ENCODE measurements around the gene ZC3H11A.
"Not testable (repeated sequence)": the region's sequence is repeated elsewhere in the genome, so short reads cannot be mapped to it uniquely, and the experiment has no call there.

ZC3H11A gene

DNA sequence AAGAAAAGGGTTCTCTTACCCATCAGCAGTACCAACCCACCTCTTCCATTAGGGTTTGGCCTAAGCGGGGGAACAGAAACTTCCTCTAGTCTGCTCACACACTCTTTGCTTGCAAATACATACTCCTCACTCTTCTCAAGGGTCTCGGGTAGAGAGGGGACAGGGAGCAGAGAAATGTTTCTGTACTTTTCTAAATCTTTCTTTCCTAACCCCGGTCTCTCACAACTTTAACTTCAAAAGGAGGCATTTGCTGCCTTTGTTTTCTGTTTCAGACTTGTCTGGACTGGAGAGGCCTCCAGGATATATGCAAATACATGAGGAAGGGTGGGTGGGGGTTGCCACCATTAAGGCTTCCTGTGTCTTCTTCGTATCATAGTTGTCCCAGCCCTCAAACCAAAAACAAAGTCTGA lies 41.0 kb upstream of the ZC3H11A start:
- TF ChIP-seq EZH2phosphoT487 (IDR thresholded peaks at IDR 0.05; ENCODE audit: low read length) (no peak), EZH2 (optimal IDR thresholded peaks at IDR 0.05; ENCODE audit: low read depth, low read length) (no peak), CTCF (IDR thresholded peaks at IDR 0.05; ENCODE audit: low read length) (no peak)
- peaks cover 32% of the 10 kb centered on the region for H3K4me1 ChIP-seq (ENCODE audit: low read length)
- DNase-seq = peak; percentile 93
- peak overlapping the region; percentile 83 for H3K27ac ChIP-seq (ENCODE audit: low read length)
- peaks cover 19% of the 10 kb centered on the region for H3F3A ChIP-seq (ENCODE audit: insufficient read depth, low read length)
- H3K9me3 ChIP-seq (replicated peaks; ENCODE audit: insufficient read depth, low read length) = no peaks in the 10 kb centered on the region
- peak overlapping the region; percentile 32 for H2AFZ ChIP-seq (ENCODE audit: low read length)
- H3K27me3 ChIP-seq (replicated peaks; ENCODE audit: insufficient read depth, low read length) = no peaks in the 10 kb centered on the region
- peak overlapping the region; percentile 61 for H3K4me2 ChIP-seq (ENCODE audit: low read depth, low read length)
- no peaks in the 10 kb centered on the region for H4K20me1 ChIP-seq (ENCODE audit: insufficient read depth, low read length)
- no peaks in the 10 kb centered on the region for H3K9me2 ChIP-seq (replicated peaks; ENCODE audit: insufficient read depth, low read length)
- H3K36me3 ChIP-seq (replicated peaks; ENCODE audit: insufficient read depth, low read length) = no peaks in the 10 kb centered on the region
- H3K4me3 ChIP-seq (ENCODE audit: low read length) = peak overlapping the region; percentile 8; the same call in 1 of the 2 replicates
- H3K79me2 ChIP-seq (ENCODE audit: low read length) = no peaks in the 10 kb centered on the region
- peak overlapping the region; percentile 47 for H3K9ac ChIP-seq (ENCODE audit: low read length)

DNA sequence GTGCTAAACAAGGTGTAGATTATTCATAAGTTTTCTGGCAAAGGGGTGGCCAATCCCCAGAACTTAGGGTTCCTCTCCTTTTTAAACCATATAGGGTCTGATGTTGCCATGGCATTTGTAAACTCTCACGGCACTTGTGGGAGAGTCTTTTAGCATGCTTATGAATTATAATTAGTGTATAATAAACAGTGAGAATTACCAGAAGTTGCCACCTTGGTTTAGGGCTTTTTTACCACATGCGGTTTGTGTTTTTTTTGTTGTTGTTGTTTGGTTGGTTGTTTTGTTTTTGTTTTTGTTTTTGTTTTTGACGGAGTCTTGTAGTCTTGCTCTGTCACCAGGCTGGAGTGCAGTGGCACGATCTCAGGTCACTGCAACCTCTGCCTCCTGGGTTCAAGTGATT lies 39.4 kb upstream of the ZC3H11A start:
- Histone ChIP-seq H3K9me3 (replicated peaks; ENCODE audit: insufficient read depth, low read length) (no peaks in the 10 kb centered on the region), H3K4me1 (ENCODE audit: low read length) (peaks cover 26% of the 10 kb centered on the region), H3K4me3 (ENCODE audit: low read length) (no peak overlapping the region), H3K27me3 (replicated peaks; ENCODE audit: insufficient read depth, low read length) (no peaks in the 10 kb centered on the region), H3K27ac (ENCODE audit: low read length) (no peak overlapping the region), H2AFZ (ENCODE audit: low read length) (no peak overlapping the region), H3K4me2 (ENCODE audit: low read depth, low read length) (no peak overlapping the region), H3K9ac (ENCODE audit: low read length) (no peak overlapping the region), H4K20me1 (ENCODE audit: insufficient read depth, low read length) (no peaks in the 10 kb centered on the region), H3K36me3 (replicated peaks; ENCODE audit: insufficient read depth, low read length) (no peaks in the 10 kb centered on the region), H3K9me2 (replicated peaks; ENCODE audit: insufficient read depth, low read length) (no peaks in the 10 kb centered on the region), H3F3A (ENCODE audit: insufficient read depth, low read length) (peaks cover 19% of the 10 kb centered on the region), H3K79me2 (ENCODE audit: low read length) (no peaks in the 10 kb centered on the region)
- TF ChIP-seq EZH2 (optimal IDR thresholded peaks at IDR 0.05; ENCODE audit: low read depth, low read length) (no peak), EZH2phosphoT487 (IDR thresholded peaks at IDR 0.05; ENCODE audit: low read length) (no peak), CTCF (IDR thresholded peaks at IDR 0.05; ENCODE audit: low read length) (no peak)
- no peak for DNase-seq

GRCh38 chr1:203758749-203759148 lies 36.7 kb upstream of the ZC3H11A start:
- H3K9me3 ChIP-seq (replicated peaks; ENCODE audit: insufficient read depth, low read length); H3K9me2 ChIP-seq (replicated peaks; ENCODE audit: insufficient read depth, low read length); H3K4me2 ChIP-seq (ENCODE audit: low read depth, low read length); H3K79me2 ChIP-seq (ENCODE audit: low read length); H4K20me1 ChIP-seq (ENCODE audit: insufficient read depth, low read length); H3K9ac ChIP-seq (ENCODE audit: low read length); H3K36me3 ChIP-seq (replicated peaks; ENCODE audit: insufficient read depth, low read length); H3K27me3 ChIP-seq (replicated peaks; ENCODE audit: insufficient read depth, low read length); H2AFZ ChIP-seq (ENCODE audit: low read length); H3K27ac ChIP-seq (ENCODE audit: low read length); DNase-seq; H3K4me3 ChIP-seq (ENCODE audit: low read length): not testable (repeated sequence)
- Histone ChIP-seq H3K4me1 (ENCODE audit: low read length) (peaks cover 28% of the 10 kb centered on the region), H3F3A (ENCODE audit: insufficient read depth, low read length) (peaks cover 18% of the 10 kb centered on the region)

- no peaks in the 10 kb centered on the region for H3K27me3 ChIP-seq (replicated peaks; ENCODE audit: insufficient read depth, low read length)
- no peaks in the 10 kb centered on the region for H4K20me1 ChIP-seq (ENCODE audit: insufficient read depth, low read length)
- H3K79me2 ChIP-seq (ENCODE audit: low read length) = peaks cover 4% of the 10 kb centered on the region
- no peak overlapping the region for H3K4me3 ChIP-seq (ENCODE audit: low read length)
- H3K9me2 ChIP-seq (replicated peaks; ENCODE audit: insufficient read depth, low read length) = no peaks in the 10 kb centered on the region
- no peaks in the 10 kb centered on the region for H3K9me3 ChIP-seq (replicated peaks; ENCODE audit: insufficient read depth, low read length)
- peaks cover 22% of the 10 kb centered on the region for H3F3A ChIP-seq (ENCODE audit: insufficient read depth, low read length)
- TF ChIP-seq EZH2phosphoT487 (IDR thresholded peaks at IDR 0.05; ENCODE audit: low read length) = no peak
- TF ChIP-seq CTCF (IDR thresholded peaks at IDR 0.05; ENCODE audit: low read length) = no peak
- TF ChIP-seq EZH2 (optimal IDR thresholded peaks at IDR 0.05; ENCODE audit: low read depth, low read length) = no peak
- no peak overlapping the region for H3K27ac ChIP-seq (ENCODE audit: low read length)
- H3K9ac ChIP-seq (ENCODE audit: low read length) = no peak overlapping the region
- H2AFZ ChIP-seq (ENCODE audit: low read length) = no peak overlapping the region
- no peaks in the 10 kb centered on the region for H3K36me3 ChIP-seq (replicated peaks; ENCODE audit: insufficient read depth, low read length)
- peaks cover 27% of the 10 kb centered on the region for H3K4me1 ChIP-seq (ENCODE audit: low read length)
- H3K4me2 ChIP-seq (ENCODE audit: low read depth, low read length) = no peak overlapping the region
- DNase-seq = no peak
Observed at GRCh38 chr1:203760506-203760905, 34.9 kb upstream of the ZC3H11A start.

DNA sequence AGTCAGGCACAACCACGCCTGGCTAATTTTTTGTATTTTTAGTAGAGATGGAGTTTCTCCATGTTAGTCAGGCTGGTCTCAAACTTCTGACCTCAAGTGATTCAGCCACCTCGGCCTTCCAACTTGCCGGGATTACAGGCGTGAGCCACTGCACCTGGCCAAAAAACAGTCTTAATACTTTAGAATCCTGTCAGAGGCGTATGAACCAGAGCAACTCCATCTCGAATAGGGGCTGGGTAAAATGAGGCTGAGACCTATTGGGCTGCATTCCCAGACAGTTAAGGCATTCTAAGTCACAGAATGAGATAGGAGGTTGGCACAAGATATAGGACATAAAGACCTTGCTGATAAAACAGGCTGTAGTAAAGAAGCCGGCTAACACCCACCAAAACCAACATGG lies 33.5 kb upstream of the ZC3H11A start:
- not testable (repeated sequence) for H3K27me3 ChIP-seq (replicated peaks; ENCODE audit: insufficient read depth, low read length); DNase-seq; H3K9me3 ChIP-seq (replicated peaks; ENCODE audit: insufficient read depth, low read length); H3K4me2 ChIP-seq (ENCODE audit: low read depth, low read length); H2AFZ ChIP-seq (ENCODE audit: low read length); H3K27ac ChIP-seq (ENCODE audit: low read length); H3K9me2 ChIP-seq (replicated peaks; ENCODE audit: insufficient read depth, low read length); H3K9ac ChIP-seq (ENCODE audit: low read length); H4K20me1 ChIP-seq (ENCODE audit: insufficient read depth, low read length); H3K36me3 ChIP-seq (replicated peaks; ENCODE audit: insufficient read depth, low read length); H3K4me3 ChIP-seq (ENCODE audit: low read length)
- Histone ChIP-seq H3K4me1 (ENCODE audit: low read length) (peaks cover 22% of the 10 kb centered on the region), H3F3A (ENCODE audit: insufficient read depth, low read length) (peaks cover 29% of the 10 kb centered on the region), H3K79me2 (ENCODE audit: low read length) (peaks cover 19% of the 10 kb centered on the region)
